Left ventricle myocardium inferior (tissue), 1 donor: Measurements from ENCODE around the gene HBE1. TPM values are rescaled to one million over a fixed set of nuclear protein-coding genes. Genes with fewer than 3 reads are reported as not detected.

Experiments
- DNase-seq: peaks from one replicate; pipeline ENCODE4 v3.0.0-alpha.2; 2020
- H3K27ac ChIP-seq: fragments of 200-600 bp; replicated peaks from 2 replicates; pipeline ENCODE4 v1.8.0; 2021
- H3K27me3 ChIP-seq: fragments of 200-600 bp; 2 replicates; pipeline ENCODE4 v1.8.0; 2021; ENCODE audit warnings: low read depth
- H3K36me3 ChIP-seq: fragments of 200-600 bp; 2 replicates; pipeline ENCODE4 v1.8.0; 2021
- H3K4me1 ChIP-seq: fragments of 200-600 bp; 2 replicates; pipeline ENCODE4 v1.8.0; 2021
- H3K4me3 ChIP-seq: fragments of 200-600 bp; 2 replicates; pipeline ENCODE4 v1.8.0; 2021; ENCODE audit warnings: mild to moderate bottlenecking, moderate library complexity
- H3K9me3 ChIP-seq: fragments of 200-600 bp; replicated peaks from 2 replicates; pipeline ENCODE4 v1.8.0; 2021
- intact Hi-C: fragments of 100-400 bp; cut with micrococcal nuclease; formaldehyde crosslinking; loops from one replicate; pipeline ENCODE4 v1.11.0; 2022
- total RNA-seq: library from RNA; stranded (reverse); fragmentation: NEBNext Ultra II Directional; extraction: Animal tissue kit (Norgen Biotek cat#: 25700); gene quantifications from one replicate; pipeline ENCODE4 v1.2.1, GENCODE V29; 2021
- TF ChIP-seq, protein P1 (sequence below): fragments of 200-600 bp; IDR thresholded peaks from 2 replicates; pipeline ENCODE4 v1.8.0; 2021; ENCODE audit warnings: antibody characterized with exemption, mild to moderate bottlenecking, borderline replicate concordance
- donor health status: DM: no; HTN: yes; CAD: no; lungs with severe emphysema.

The HBE1 gene
- total RNA-seq, 1 donor from 2014 or later: not detected

DNA sequence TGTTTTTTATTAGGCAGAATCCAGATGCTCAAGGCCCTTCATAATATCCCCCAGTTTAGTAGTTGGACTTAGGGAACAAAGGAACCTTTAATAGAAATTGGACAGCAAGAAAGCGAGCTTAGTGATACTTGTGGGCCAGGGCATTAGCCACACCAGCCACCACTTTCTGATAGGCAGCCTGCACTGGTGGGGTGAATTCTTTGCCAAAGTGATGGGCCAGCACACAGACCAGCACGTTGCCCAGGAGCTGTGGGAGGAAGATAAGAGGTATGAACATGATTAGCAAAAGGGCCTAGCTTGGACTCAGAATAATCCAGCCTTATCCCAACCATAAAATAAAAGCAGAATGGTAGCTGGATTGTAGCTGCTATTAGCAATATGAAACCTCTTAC, 44.3 kb downstream of the HBE1 start:
- intact Hi-C loops: no loop called here
- Histone ChIP-seq H3K36me3 (no peaks in the 10 kb centered on the region), H3K27ac (no peak overlapping the region), H3K4me1 (no peaks in the 10 kb centered on the region), H3K27me3 (peaks cover 13% of the 10 kb centered on the region), H3K4me3 (no peak overlapping the region), H3K9me3 (peaks cover 5% of the 10 kb centered on the region)
- no peak for DNase-seq
- TF ChIP-seq, protein P1, sequence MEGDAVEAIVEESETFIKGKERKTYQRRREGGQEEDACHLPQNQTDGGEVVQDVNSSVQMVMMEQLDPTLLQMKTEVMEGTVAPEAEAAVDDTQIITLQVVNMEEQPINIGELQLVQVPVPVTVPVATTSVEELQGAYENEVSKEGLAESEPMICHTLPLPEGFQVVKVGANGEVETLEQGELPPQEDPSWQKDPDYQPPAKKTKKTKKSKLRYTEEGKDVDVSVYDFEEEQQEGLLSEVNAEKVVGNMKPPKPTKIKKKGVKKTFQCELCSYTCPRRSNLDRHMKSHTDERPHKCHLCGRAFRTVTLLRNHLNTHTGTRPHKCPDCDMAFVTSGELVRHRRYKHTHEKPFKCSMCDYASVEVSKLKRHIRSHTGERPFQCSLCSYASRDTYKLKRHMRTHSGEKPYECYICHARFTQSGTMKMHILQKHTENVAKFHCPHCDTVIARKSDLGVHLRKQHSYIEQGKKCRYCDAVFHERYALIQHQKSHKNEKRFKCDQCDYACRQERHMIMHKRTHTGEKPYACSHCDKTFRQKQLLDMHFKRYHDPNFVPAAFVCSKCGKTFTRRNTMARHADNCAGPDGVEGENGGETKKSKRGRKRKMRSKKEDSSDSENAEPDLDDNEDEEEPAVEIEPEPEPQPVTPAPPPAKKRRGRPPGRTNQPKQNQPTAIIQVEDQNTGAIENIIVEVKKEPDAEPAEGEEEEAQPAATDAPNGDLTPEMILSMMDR: no peak

DNA sequence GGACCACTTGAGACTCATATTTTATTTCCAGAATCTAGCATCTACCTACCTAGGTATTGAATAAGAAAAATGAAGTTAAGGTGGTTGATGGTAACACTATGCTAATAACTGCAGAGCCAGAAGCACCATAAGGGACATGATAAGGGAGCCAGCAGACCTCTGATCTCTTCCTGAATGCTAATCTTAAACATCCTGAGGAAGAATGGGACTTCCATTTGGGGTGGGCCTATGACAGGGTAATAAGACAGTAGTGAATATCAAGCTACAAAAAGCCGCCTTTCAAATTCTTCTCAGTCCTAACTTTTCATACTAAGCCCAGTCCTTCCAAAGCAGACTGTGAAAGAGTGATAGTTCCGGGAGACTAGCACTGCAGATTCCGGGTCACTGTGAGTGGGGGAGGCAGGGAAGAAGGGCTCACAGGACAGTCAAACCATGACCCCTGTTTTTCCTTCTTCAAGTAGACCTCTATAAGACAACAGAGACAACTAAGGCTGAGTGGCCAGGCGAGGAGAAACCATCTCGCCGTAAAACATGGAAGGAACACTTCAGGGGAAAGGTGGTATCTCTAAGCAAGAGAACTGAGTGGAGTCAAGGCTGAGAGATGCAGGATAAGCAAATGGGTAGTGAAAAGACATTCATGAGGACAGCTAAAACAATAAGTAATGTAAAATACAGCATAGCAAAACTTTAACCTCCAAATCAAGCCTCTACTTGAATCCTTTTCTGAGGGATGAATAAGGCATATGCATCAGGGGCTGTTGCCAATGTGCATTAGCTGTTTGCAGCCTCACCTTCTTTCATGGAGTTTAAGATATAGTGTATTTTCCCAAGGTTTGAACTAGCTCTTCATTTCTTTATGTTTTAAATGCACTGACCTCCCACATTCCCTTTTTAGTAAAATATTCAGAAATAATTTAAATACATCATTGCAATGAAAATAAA, 44.9 kb downstream of the HBE1 start:
- Histone ChIP-seq H3K27ac (no peak overlapping the region), H3K4me1 (no peaks in the 10 kb centered on the region), H3K9me3 (peaks cover 5% of the 10 kb centered on the region), H3K4me3 (no peak overlapping the region), H3K36me3 (no peaks in the 10 kb centered on the region), H3K27me3 (peaks cover 13% of the 10 kb centered on the region)
- intact Hi-C loops: no loop called here
- DNase-seq: no peak
- TF ChIP-seq, protein P1: no peak

DNA sequence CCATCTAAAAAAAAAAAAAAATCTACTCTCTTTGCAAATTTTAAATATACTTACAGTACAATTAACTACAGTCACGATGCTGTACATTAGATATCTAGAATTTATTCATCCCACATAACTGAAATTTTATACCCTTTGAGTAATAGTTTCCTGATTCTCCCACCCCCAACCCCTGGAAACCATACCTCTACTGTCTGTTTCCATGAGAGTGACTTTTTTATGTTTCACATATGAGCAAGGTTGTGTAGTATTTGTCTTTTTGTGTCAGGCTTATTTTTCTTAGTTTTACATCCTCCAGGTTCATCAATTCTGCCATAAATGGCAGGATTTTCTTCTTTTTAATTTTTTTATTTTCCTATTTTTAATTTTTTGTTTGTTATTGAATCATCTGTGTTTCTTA, 46.1 kb downstream of the HBE1 start:
- H3K36me3 ChIP-seq: no peaks in the 10 kb centered on the region
- intact Hi-C loops: no loop called here
- TF ChIP-seq, protein P1: no peak
- no peak for DNase-seq
- H3K9me3 ChIP-seq: peaks cover 5% of the 10 kb centered on the region
- no peak overlapping the region for H3K4me3 ChIP-seq
- peaks cover 13% of the 10 kb centered on the region for H3K27me3 ChIP-seq
- no peak overlapping the region for H3K27ac ChIP-seq
- no peaks in the 10 kb centered on the region for H3K4me1 ChIP-seq

DNA sequence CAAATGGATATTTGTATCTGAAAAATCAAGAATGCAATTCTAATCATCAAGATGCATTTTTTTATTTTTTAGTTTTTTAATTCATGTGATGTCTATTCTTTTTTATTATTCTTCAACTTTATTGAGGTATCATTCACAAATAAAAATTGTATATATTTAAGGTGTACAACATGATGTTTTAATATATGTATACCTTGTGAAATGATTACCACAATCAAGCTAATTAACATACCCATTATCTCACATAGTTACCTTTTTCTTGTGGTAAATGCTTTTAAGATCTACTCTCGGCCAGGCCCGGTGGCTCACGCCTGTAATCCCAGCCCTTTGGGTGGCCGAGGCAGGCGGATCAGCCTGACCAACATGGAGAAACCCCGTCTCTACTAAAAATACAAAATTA, 46.6 kb downstream of the HBE1 start:
- H3K4me3 ChIP-seq: no peak overlapping the region
- intact Hi-C loops: no loop called here

More for the DNA sequence above, 46.6 kb downstream of the HBE1 start:
- DNase-seq: no peak
- Histone ChIP-seq H3K36me3 (no peaks in the 10 kb centered on the region), H3K9me3 (peaks cover 5% of the 10 kb centered on the region), H3K27me3 (peaks cover 10% of the 10 kb centered on the region), H3K4me1 (no peaks in the 10 kb centered on the region), H3K27ac (no peak overlapping the region)
- TF ChIP-seq, protein P1: no peak

Other genes starting within 250 kb of the HBE1 start
- gene OR52J3, start 223.4 kb downstream of the HBE1 start, total RNA-seq: not detected
- gene OR52E2, start 210.3 kb downstream of the HBE1 start, total RNA-seq: not detected
- not detected for gene OR52E1, start 200.4 kb downstream of the HBE1 start, total RNA-seq
- not detected for gene OR52A5, start 131.6 kb downstream of the HBE1 start, total RNA-seq
- not detected for gene OR52A1, start 115.2 kb downstream of the HBE1 start, total RNA-seq
- gene OR51V1, start 69.3 kb downstream of the HBE1 start, total RNA-seq: not detected
- 100 TPM for gene HBB, start 42.9 kb downstream of the HBE1 start, total RNA-seq
- gene HBD, start 35.5 kb downstream of the HBE1 start, total RNA-seq: not detected
- gene HBG1, start 20.1 kb downstream of the HBE1 start, total RNA-seq: not detected
- gene HBG2, start 15.2 kb downstream of the HBE1 start, total RNA-seq: not detected
- not detected for gene OR51B4, start 32.0 kb upstream of the HBE1 start, total RNA-seq
- gene OR51B2, start 54.4 kb upstream of the HBE1 start, total RNA-seq: not detected
- not detected for gene OR51B5, start 73.6 kb upstream of the HBE1 start, total RNA-seq
- not detected for gene OR51B6, start 81.6 kb upstream of the HBE1 start, total RNA-seq
- gene OR51M1, start 113.9 kb upstream of the HBE1 start, total RNA-seq: not detected
- not detected for gene OR51Q1, start 152.2 kb upstream of the HBE1 start, total RNA-seq
- not detected for gene OR51I1, start 171.6 kb upstream of the HBE1 start, total RNA-seq
- not detected for gene OR51I2, start 179.4 kb upstream of the HBE1 start, total RNA-seq
- gene OR52D1, start 218.7 kb upstream of the HBE1 start, total RNA-seq: not detected
- 0.14 TPM for gene UBQLN3, start 240.0 kb upstream of the HBE1 start, total RNA-seq
- not detected for gene UBQLNL, start 246.8 kb upstream of the HBE1 start, total RNA-seq